Measurements from ENCODE around the gene ARHGAP6. TPM values are rescaled to one million over a fixed set of nuclear protein-coding genes. Genes with fewer than 3 reads are reported as not detected.

ARHGAP6 gene
- total and polyA plus RNA-seq, 2 donors (not counting 3 experiments of a cell fraction or from before 2014, with no cell fraction given): 0.69 to 0.83 TPM

DNA sequence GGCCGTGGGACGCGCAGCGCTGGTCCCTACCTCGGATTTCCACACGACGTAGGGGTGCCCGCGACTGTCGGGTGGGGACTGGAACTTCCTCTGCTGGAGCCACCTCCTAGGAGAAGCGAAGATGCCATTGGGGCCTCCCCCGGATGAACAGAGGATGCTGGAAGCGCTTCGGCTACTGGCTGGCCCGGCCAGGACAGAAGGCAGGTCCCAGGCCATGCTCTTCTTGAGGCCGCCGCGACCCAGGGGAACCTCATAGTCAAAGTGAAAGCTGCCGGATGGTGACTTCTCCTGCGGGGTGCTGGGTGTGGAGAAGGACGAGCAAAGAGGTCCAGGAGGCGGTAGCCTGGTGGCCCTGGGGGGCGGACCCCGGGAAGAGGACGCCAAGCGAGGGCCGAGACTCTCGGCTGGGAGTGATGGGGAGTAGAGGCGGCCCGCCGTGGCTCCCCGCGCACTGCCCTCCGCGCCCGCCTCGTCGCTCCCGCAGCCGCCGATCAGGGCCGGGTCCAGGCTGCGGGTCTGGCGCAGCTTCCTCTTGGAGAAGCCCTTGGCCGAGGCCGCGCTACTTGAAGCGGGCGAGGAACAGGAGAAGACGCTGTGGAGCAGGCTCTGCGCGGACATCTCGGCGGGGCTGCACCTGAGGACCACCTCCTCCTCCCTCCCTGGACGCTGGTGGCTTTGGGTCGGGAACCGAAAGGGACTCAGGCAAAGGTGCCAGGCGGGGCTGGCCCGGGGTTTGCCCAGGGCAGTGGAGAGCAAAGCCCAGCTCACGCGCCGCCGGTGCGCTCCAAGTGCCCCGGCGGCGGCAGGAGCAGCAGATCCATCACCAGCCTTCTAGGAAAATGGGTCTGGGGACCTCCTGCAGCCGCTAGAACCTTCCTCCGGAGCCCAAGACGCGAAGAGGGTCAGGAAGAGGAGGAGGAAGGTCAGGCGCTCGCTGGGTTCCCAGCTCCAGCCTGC, 1.2 kb downstream of the ARHGAP6 start:
- no peaks in the 10 kb centered on the region for H4K20me1 ChIP-seq (replicated peaks; ENCODE audit: control insufficient read depth, extremely low read depth, insufficient read depth, low read length)
- TF ChIP-seq EZH2 (IDR thresholded peaks at IDR 0.05; ENCODE audit: borderline replicate concordance, low read depth, low read length, severe bottlenecking): peak; percentile 47
- TF ChIP-seq MYC (IDR thresholded peaks at IDR 0.05; ENCODE audit: low read depth, low read length): no peak
- H3K27me3 ChIP-seq (ENCODE audit: control insufficient read depth in 2 of 2, insufficient read depth in 2 of 2, low read length in 2 of 2): peaks cover 16 to 44% of the 10 kb centered on the region in 2 experiments
- no peaks in the 10 kb centered on the region for H3K9me3 ChIP-seq (replicated peaks; ENCODE audit: control insufficient read depth, insufficient read depth, low read length)
- no peak overlapping the region for H3K27ac ChIP-seq (ENCODE audit: insufficient read depth, low read depth, low read length)
- no peak overlapping the region for H3K4me2 ChIP-seq (ENCODE audit: insufficient read depth, low read length)
- H2AFZ ChIP-seq (ENCODE audit: low read depth, low read length): no peak overlapping the region
- intact Hi-C loops (cut with micrococcal nuclease): no loop called here
- CTCF ChIA-PET: interaction anchor here (0.6 kb wide), 1 partner anchor 52 kb away, joined by 3 read pairs; no protein-coding TSS in a partner anchor
- POLR2A ChIA-PET: no interaction called here
- BruUV-seq (replicated peaks): no TSS peak
- H3K9ac ChIP-seq (replicated peaks; ENCODE audit: extremely low read depth, insufficient read depth, low read length): no peak overlapping the region
- dilution Hi-C loops (cut with MboI; ENCODE audit: extremely low pct_ligation_motif_present, low sequenced_read_pairs): no loop called here
- H3K4me1 ChIP-seq (ENCODE audit: control insufficient read depth, extremely low read depth, insufficient read depth, low read length): no peaks in the 10 kb centered on the region
- no peak for DNase-seq (ENCODE audit: low read depth, low spot score)
- FAIRE-seq: no peak
- no peaks in the 10 kb centered on the region for H3K9me1 ChIP-seq (replicated peaks; ENCODE audit: control insufficient read depth, extremely low read depth, insufficient read depth, low read length)
- H3K4me3 ChIP-seq (replicated peaks in 1 of 3; ENCODE audit: insufficient read depth in 1 of 3, low read depth in 1 of 3, low read length in 3 of 3): peak overlapping the region in 1 of 3 experiments; percentile 21
- no peaks in the 10 kb centered on the region for H3K79me2 ChIP-seq (ENCODE audit: control insufficient read depth, insufficient read depth, low read length)
- H3K36me3 ChIP-seq (ENCODE audit: control insufficient read depth in 2 of 2, extremely low read depth in 1 of 2, insufficient read depth in 2 of 2, low read length in 2 of 2): no peaks in the 10 kb centered on the region

DNA sequence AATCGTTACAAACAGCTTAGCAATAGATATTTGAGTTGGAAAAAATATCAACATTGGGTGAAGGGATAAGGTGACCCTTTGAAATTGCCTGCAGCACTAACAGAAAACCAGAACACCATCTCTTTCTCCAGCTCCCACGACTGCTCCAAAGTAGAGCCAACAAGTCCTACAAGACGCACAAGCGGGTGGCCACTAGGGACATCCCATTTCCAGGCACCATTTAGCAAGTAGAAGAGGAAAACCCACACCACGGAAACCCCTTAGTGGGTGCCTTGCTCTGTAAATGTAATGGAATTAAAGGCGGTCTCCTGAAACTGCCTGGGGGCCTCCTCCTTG, 1.9 kb downstream of the ARHGAP6 start:
- TF ChIP-seq JUN (IDR thresholded peaks at IDR 0.05; ENCODE audit: borderline replicate concordance, insufficient read depth, insufficient read length, low read depth) (no peak), GATA2 (IDR thresholded peaks at IDR 0.05; ENCODE audit: insufficient read depth, insufficient read length, low read depth, low read length) (no peak), POLR2AphosphoS5 (IDR thresholded peaks at IDR 0.05; ENCODE audit: insufficient read depth, low read depth, low read length) (no peak), MYC (IDR thresholded peaks at IDR 0.05; ENCODE audit: low read depth, low read length) (no peak), EZH2 (IDR thresholded peaks at IDR 0.05; ENCODE audit: borderline replicate concordance, low read depth, low read length, severe bottlenecking) (no peak), POLR2A (IDR thresholded peaks at IDR 0.05; ENCODE audit: low read depth, low read length) (no peak), FOS (IDR thresholded peaks at IDR 0.05; ENCODE audit: borderline replicate concordance, insufficient read depth, low read length) (no peak)
- TF ChIP-seq, protein P1, sequence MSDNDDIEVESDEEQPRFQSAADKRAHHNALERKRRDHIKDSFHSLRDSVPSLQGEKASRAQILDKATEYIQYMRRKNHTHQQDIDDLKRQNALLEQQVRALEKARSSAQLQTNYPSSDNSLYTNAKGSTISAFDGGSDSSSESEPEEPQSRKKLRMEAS (IDR thresholded peaks at IDR 0.05; ENCODE audit: insufficient read depth, insufficient read length): no peak
- TF ChIP-seq, protein P2, sequence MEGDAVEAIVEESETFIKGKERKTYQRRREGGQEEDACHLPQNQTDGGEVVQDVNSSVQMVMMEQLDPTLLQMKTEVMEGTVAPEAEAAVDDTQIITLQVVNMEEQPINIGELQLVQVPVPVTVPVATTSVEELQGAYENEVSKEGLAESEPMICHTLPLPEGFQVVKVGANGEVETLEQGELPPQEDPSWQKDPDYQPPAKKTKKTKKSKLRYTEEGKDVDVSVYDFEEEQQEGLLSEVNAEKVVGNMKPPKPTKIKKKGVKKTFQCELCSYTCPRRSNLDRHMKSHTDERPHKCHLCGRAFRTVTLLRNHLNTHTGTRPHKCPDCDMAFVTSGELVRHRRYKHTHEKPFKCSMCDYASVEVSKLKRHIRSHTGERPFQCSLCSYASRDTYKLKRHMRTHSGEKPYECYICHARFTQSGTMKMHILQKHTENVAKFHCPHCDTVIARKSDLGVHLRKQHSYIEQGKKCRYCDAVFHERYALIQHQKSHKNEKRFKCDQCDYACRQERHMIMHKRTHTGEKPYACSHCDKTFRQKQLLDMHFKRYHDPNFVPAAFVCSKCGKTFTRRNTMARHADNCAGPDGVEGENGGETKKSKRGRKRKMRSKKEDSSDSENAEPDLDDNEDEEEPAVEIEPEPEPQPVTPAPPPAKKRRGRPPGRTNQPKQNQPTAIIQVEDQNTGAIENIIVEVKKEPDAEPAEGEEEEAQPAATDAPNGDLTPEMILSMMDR (IDR thresholded peaks at IDR 0.05; ENCODE audit: extremely low read depth in 1 of 2, insufficient read depth in 1 of 2, low read depth in 1 of 2, low read length in 2 of 2): no peak
- Histone ChIP-seq H3K79me2 (ENCODE audit: control insufficient read depth, insufficient read depth, low read length) (no peaks in the 10 kb centered on the region), H3K9ac (replicated peaks; ENCODE audit: extremely low read depth, insufficient read depth, low read length) (no peak overlapping the region), H2AFZ (ENCODE audit: low read depth, low read length) (no peak overlapping the region), H3K27ac (ENCODE audit: insufficient read depth, low read depth, low read length) (no peak overlapping the region), H3K4me3 (replicated peaks in 1 of 3; ENCODE audit: insufficient read depth in 1 of 3, low read depth in 1 of 3, low read length in 3 of 3) (no peak overlapping the region), H3K36me3 (ENCODE audit: control insufficient read depth in 2 of 2, extremely low read depth in 1 of 2, insufficient read depth in 2 of 2, low read length in 2 of 2) (no peaks in the 10 kb centered on the region), H3K27me3 (ENCODE audit: control insufficient read depth in 2 of 2, insufficient read depth in 2 of 2, low read length in 2 of 2) (peaks cover 16 to 40% of the 10 kb centered on the region in 2 experiments), H3K4me2 (ENCODE audit: insufficient read depth, low read length) (no peak overlapping the region), H4K20me1 (replicated peaks; ENCODE audit: control insufficient read depth, extremely low read depth, insufficient read depth, low read length) (no peaks in the 10 kb centered on the region), H3K9me1 (replicated peaks; ENCODE audit: control insufficient read depth, extremely low read depth, insufficient read depth, low read length) (no peaks in the 10 kb centered on the region), H3K4me1 (ENCODE audit: control insufficient read depth, extremely low read depth, insufficient read depth, low read length) (no peaks in the 10 kb centered on the region), H3K9me3 (replicated peaks; ENCODE audit: control insufficient read depth, insufficient read depth, low read length) (no peaks in the 10 kb centered on the region)
- ChIA-PET POLR2A (no interaction called here), CTCF (no interaction called here)
- dilution Hi-C loops (cut with MboI; ENCODE audit: extremely low pct_ligation_motif_present, low sequenced_read_pairs) (no loop called here), intact Hi-C loops (cut with micrococcal nuclease) (no loop called here)
- no TSS peak for BruUV-seq (replicated peaks)
- FAIRE-seq (no peak), DNase-seq (ENCODE audit: low read depth, low spot score) (no peak)
